Karpas-422 (cell line): ENCODE data around the gene EDEM3. TPM values are rescaled to one million over a fixed set of nuclear protein-coding genes. Genes with fewer than 3 reads are reported as not detected.

Source experiments
- DNase-seq: peaks from one replicate; pipeline ENCODE4 v3.0.0-alpha.2; 2015
- H2AFZ ChIP-seq: fragments of 200-600 bp; sonication (generic); 2 replicates; pipeline ENCODE4 v1.6.1; 2014; ENCODE audit warnings: antibody characterized with exemption, low read length, mixed read lengths
- H3K27ac ChIP-seq: fragments of 200-600 bp; sonication (generic); 2 replicates; pipeline ENCODE4 v1.5.1; 2014; ENCODE audit warnings: mild to moderate bottlenecking, low read length, moderate library complexity
- H3K27me3 ChIP-seq: fragments of 200-600 bp; sonication (generic); 2 replicates; pipeline ENCODE4 v1.6.1; 2014; ENCODE audit warnings: low read length, mixed read lengths
- H3K36me3 ChIP-seq: fragments of 200-600 bp; sonication (generic); 2 replicates; pipeline ENCODE4 v1.6.1; 2014; ENCODE audit warnings: low read length, mixed read lengths; ENCODE audit not compliant: insufficient read depth
- H3K4me1 ChIP-seq: fragments of 200-600 bp; sonication (generic); 2 replicates; pipeline ENCODE4 v1.6.1; 2014; ENCODE audit warnings: mild to moderate bottlenecking, low read length, mixed read lengths
- H3K4me2 ChIP-seq: fragments of 200-600 bp; sonication (generic); 2 replicates; pipeline ENCODE4 v1.6.1; 2014; ENCODE audit warnings: low read length, low read depth, mild to moderate bottlenecking; ENCODE audit not compliant: poor library complexity, severe bottlenecking
- H3K4me3 ChIP-seq: fragments of 200-600 bp; sonication (generic); 2 replicates; pipeline ENCODE4 v1.5.1; 2014; ENCODE audit warnings: mild to moderate bottlenecking, antibody characterized with exemption, low read length, mixed read lengths
- H3K79me2 ChIP-seq: fragments of 200-600 bp; sonication (generic); 2 replicates; pipeline ENCODE4 v1.6.1; 2014; ENCODE audit warnings: mild to moderate bottlenecking, low read length, mixed read lengths
- H3K9ac ChIP-seq: fragments of 200-600 bp; sonication (generic); 2 replicates; pipeline ENCODE4 v1.6.0; 2014; ENCODE audit warnings: low read length
- H3K9me2 ChIP-seq: fragments of 200-600 bp; sonication (generic), shearing (Covaris generic); replicated peaks from 2 replicates; pipeline ENCODE4 v1.6.0; 2014; ENCODE audit warnings: mild to moderate bottlenecking, low read length, moderate library complexity; ENCODE audit not compliant: insufficient read depth
- H3K9me3 ChIP-seq: fragments of 300-700, 200-600 bp; sonication (generic); 2 replicates; pipeline ENCODE4 v1.6.1; 2014; ENCODE audit warnings: low read length, mixed read lengths
- H4K20me1 ChIP-seq: fragments of 200-600 bp; sonication (generic); 2 replicates; pipeline ENCODE4 v1.6.1; 2014; ENCODE audit warnings: mild to moderate bottlenecking, antibody characterized with exemption, low read length, low read depth; ENCODE audit not compliant: insufficient read depth
- total RNA-seq: library from RNA; depleted of rRNA; stranded (reverse); fragments of >200 nt; shearing (Covaris generic); gene quantifications from 2 replicates; pipeline ENCODE4 v1.2.3, GENCODE V29; 2014; ENCODE audit warnings: low replicate concordance

EDEM3 gene
- total RNA-seq, 1 experiment from 2014 or later, result 28.9 TPM

DNA sequence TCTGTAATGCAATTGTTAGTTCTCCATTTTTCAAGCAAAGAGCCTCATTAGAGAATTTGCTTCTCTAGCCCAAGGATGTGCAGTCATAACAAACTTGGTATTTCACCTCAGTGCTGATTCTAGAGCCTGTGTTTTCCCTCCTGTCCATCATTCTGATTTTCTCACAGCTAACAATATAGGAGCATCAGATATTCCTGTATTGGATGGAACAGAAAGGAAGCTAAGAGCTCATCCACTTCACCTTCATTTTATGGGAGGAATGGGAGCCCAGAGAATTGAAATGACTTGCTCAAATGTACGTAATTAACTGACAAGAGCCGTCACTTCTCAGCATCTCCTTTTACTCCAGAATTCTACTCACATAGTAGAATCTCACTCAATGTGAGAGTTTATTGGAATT, 96.6 kb downstream of the EDEM3 start:
- H3K9me2 ChIP-seq, result no peaks in the 10 kb centered on the region
- no peaks in the 10 kb centered on the region for H3K27me3 ChIP-seq
- no peak overlapping the region for H3K4me3 ChIP-seq
- H4K20me1 ChIP-seq, result no peaks in the 10 kb centered on the region
- no peak overlapping the region for H3K9ac ChIP-seq
- no peak for DNase-seq
- no peak overlapping the region for H3K4me2 ChIP-seq
- H3K36me3 ChIP-seq, result no peaks in the 10 kb centered on the region
- H3K4me1 ChIP-seq, result no peaks in the 10 kb centered on the region
- H2AFZ ChIP-seq, result no peak overlapping the region
- H3K27ac ChIP-seq, result no peak overlapping the region
- no peaks in the 10 kb centered on the region for H3K79me2 ChIP-seq
- no peaks in the 10 kb centered on the region for H3K9me3 ChIP-seq

DNA sequence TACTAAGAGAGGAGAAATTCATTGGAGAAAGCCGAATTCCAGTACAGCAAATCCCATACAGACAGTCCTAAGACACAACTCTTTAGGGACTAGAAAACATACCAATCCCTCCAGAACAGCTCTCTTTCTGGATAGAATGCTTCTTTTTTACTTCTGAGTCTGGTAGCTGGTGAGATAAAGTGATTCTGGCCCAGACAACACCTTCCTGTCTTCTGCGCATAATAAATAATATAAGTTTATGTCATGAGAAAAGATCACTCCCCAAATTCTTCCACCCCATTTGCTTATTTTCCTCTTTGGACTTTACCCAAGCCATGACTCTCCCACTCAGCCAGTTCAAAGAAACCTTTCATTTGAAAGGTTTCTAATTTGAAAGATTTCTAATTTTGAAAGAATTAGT, 98.4 kb downstream of the EDEM3 start:
- Histone ChIP-seq H3K27ac (no peak overlapping the region), H3K27me3 (no peaks in the 10 kb centered on the region), H3K4me3 (no peak overlapping the region), H2AFZ (no peak overlapping the region), H3K4me2 (no peak overlapping the region), H3K79me2 (no peaks in the 10 kb centered on the region), H3K9me2 (no peaks in the 10 kb centered on the region), H3K36me3 (no peaks in the 10 kb centered on the region), H4K20me1 (no peaks in the 10 kb centered on the region), H3K4me1 (no peaks in the 10 kb centered on the region), H3K9ac (no peak overlapping the region), H3K9me3 (no peaks in the 10 kb centered on the region)
- no peak for DNase-seq

DNA sequence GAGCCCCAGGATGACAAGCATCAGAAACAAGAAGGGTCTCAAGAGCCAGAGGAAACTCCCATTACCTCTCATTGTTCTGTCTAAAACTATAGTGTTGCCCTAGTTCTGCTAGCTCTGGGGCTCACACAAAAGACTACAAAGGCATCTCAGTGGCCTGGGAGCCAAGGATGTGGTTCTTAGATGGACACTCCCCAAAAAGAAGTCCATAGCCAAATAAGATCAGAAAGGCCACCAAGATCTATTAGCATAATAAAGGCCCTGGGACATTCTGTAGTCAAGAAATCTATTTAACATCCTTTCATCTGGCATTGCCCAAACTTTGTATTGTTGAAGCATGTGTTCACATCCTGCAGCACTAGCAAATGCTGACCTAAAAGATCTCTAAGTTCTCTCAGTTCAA, 99.5 kb downstream of the EDEM3 start:
- no peak for DNase-seq
- Histone ChIP-seq H3K4me2 (no peak overlapping the region), H3K4me3 (no peak overlapping the region), H3K9me3 (no peaks in the 10 kb centered on the region), H3K36me3 (no peaks in the 10 kb centered on the region), H2AFZ (no peak overlapping the region), H3K9me2 (no peaks in the 10 kb centered on the region), H4K20me1 (no peaks in the 10 kb centered on the region), H3K9ac (no peak overlapping the region), H3K4me1 (no peaks in the 10 kb centered on the region), H3K79me2 (no peaks in the 10 kb centered on the region), H3K27ac (no peak overlapping the region), H3K27me3 (no peaks in the 10 kb centered on the region)

- Histone ChIP-seq H3K9ac (no peak overlapping the region), H3K27me3 (no peaks in the 10 kb centered on the region), H3K27ac (no peak overlapping the region), H3K36me3 (no peaks in the 10 kb centered on the region), H3K9me3 (no peaks in the 10 kb centered on the region), H3K4me3 (no peak overlapping the region), H3K79me2 (no peaks in the 10 kb centered on the region), H4K20me1 (no peaks in the 10 kb centered on the region), H3K9me2 (no peaks in the 10 kb centered on the region), H3K4me1 (0 out of 2 replicates have a peak, but pooled peaks cover 3% of the 10 kb centered on the region), H3K4me2 (no peak overlapping the region), H2AFZ (no peak overlapping the region)
- DNase-seq, result no peak
These were observed 104.3 kb downstream of the EDEM3 start for GRCh38 chr1:184650177-184650866.

DNA sequence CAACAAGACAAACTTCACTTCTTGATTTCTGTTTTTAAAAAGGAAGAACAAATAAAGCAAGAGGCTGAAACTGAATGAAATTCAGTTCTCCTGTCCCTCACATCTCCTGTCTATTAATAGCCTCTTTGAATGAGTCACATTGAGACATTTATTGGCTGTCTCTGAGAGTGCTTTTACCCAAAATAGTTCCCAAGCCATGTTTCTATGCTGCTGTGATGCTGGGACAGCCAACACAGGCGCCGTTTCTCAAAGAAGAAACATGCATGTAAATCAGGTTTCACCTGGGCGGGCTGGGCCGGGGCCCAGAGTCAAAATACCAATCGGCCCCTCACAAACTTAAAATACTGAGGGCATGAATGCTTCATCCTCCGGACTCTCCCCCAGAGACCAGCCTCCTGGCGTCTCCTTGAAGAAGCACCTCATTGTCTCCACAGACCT, 105.2 kb downstream of the EDEM3 start:
- Histone ChIP-seq H3K9me3 (no peaks in the 10 kb centered on the region), H3K9me2 (no peaks in the 10 kb centered on the region), H3K27ac (no peak overlapping the region), H3K4me1 (0 out of 2 replicates have a peak, but pooled peaks cover 3% of the 10 kb centered on the region), H2AFZ (no peak overlapping the region), H3K4me3 (no peak overlapping the region), H3K9ac (no peak overlapping the region), H3K36me3 (no peaks in the 10 kb centered on the region), H3K79me2 (no peaks in the 10 kb centered on the region), H3K4me2 (no peak overlapping the region), H4K20me1 (no peaks in the 10 kb centered on the region), H3K27me3 (no peaks in the 10 kb centered on the region)
- DNase-seq, result peak; percentile 40

DNA sequence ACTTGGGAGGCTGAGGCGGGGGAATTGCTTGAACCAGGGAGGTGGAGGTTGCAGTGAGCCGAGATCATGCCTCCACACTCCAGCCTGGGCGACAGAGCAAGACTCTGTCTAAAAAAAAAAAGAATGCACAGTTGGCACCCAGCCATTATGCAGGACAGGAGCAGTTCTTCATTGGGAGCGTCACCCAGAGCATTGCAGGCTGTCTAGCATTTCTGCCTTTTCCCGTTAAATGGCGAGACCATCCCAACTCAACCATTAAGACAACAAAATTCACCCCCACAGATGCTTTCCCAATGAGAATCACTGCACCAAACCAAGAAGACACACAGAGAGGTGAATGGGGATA, 105.8 kb downstream of the EDEM3 start:
- Histone ChIP-seq H4K20me1 (no peaks in the 10 kb centered on the region), H3K9me2 (no peaks in the 10 kb centered on the region), H3K4me2 (no peak overlapping the region), H3K4me1 (0 out of 2 replicates have a peak, but pooled peaks cover 3% of the 10 kb centered on the region), H3K36me3 (no peaks in the 10 kb centered on the region), H3K9ac (no peak overlapping the region), H3K9me3 (no peaks in the 10 kb centered on the region), H3K4me3 (no peak overlapping the region), H3K27me3 (no peaks in the 10 kb centered on the region), H2AFZ (no peak overlapping the region), H3K27ac (no peak overlapping the region), H3K79me2 (no peaks in the 10 kb centered on the region)
- no peak for DNase-seq

DNA sequence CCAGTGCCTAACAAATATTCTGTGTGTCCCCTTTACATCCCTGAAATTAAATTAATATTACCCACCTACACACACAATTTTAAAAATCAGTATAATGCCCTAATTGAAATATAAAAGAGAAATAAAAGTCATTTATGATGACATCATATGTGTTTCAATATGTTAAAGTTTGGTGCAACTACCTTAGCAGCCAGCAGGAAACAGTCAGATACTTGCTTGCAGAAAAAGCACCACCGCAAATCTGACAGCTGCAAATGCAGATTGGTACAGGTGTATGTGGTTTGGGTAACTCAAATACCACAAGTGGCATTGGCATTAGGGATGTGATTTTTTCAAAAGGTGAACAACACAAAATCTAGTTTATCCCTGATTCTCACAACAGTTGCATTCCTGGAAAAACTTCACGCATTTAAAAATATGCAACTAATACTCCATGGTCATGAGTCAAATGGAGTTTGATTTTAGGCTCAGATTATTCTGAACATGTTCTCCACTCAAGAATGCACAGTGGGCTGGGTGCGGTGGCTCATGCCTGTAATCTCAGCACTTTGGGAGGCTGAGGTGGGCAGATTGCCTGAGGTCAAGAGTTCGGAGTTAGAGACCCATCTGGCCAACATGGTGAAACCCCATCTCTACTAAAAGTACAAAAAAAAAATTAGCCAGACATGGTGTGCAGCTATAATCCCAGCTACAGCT, 106.3 kb downstream of the EDEM3 start:
- Histone ChIP-seq H3K9me3 (no peaks in the 10 kb centered on the region), H3K27me3 (no peaks in the 10 kb centered on the region), H3K27ac (no peak overlapping the region), H2AFZ (no peak overlapping the region), H4K20me1 (no peaks in the 10 kb centered on the region), H3K4me3 (no peak overlapping the region), H3K9me2 (no peaks in the 10 kb centered on the region), H3K4me1 (0 out of 2 replicates have a peak, but pooled peaks cover 3% of the 10 kb centered on the region), H3K9ac (no peak overlapping the region), H3K79me2 (no peaks in the 10 kb centered on the region), H3K36me3 (no peaks in the 10 kb centered on the region), H3K4me2 (no peak overlapping the region)
- DNase-seq, result no peak

GRCh38 chr1:184647471-184647870, 107.2 kb downstream of the EDEM3 start:
- no peaks in the 10 kb centered on the region for H3K9me2 ChIP-seq
- no peak overlapping the region for H3K4me3 ChIP-seq
- no peak overlapping the region for H2AFZ ChIP-seq
- no peaks in the 10 kb centered on the region for H3K36me3 ChIP-seq
- H3K9me3 ChIP-seq, result no peaks in the 10 kb centered on the region
- no peak overlapping the region for H3K9ac ChIP-seq
- H3K27ac ChIP-seq, result no peak overlapping the region
- H3K27me3 ChIP-seq, result no peaks in the 10 kb centered on the region
- H3K4me1 ChIP-seq, result 0 out of 2 replicates have a peak, but pooled peaks cover 3% of the 10 kb centered on the region
- H3K4me2 ChIP-seq, result no peak overlapping the region
- no peak for DNase-seq
- no peaks in the 10 kb centered on the region for H3K79me2 ChIP-seq
- H4K20me1 ChIP-seq, result no peaks in the 10 kb centered on the region
